ENCODE results near the gene CDIP1. TPM values are rescaled to one million over a fixed set of nuclear protein-coding genes. Genes with fewer than 3 reads are reported as not detected.

Gene CDIP1
- total and polyA plus RNA-seq, 10 of the 15 experiments (the other 5 are each of a cell fraction or from before 2014, with no cell fraction given): 6.1 to 32.4 (median 13.6) TPM

DNA sequence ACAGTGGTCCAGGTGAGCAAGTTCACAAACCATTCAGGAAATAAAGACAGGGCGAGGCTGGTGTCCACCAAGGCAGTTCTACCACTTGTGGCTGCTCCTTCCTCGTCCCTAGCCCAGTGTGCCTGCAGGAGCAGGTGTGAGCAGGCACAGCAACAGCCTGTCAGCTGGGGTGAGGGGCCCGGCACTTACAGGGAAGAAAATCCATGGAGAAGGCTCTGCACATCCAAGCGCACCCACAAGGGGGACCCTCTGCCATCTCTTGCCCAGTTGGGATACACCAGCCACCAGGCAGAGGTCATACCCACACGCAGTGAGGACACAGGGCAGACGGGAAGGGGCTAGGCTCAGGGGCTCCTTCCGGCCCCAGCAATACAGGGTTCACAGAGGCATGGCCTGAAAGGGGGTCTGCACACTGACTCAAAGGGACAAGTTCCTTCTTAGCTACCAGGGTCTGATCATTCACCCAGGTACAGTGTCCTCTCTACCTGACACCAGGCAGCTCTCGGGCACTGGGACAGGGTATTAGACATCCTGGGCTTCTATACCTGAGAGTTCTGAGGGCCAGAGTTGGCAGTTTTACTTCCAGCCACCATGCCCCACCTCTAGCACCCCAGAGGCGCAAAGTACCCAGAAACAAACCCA, 27.0 kb downstream of the CDIP1 start:
- TF ChIP-seq CREM (IDR thresholded peaks at IDR 0.05; ENCODE audit: low read depth) (no peak), NFXL1 (IDR thresholded peaks at IDR 0.05; ENCODE audit: borderline replicate concordance) (no peak), MTA2 (IDR thresholded peaks at IDR 0.05; ENCODE audit: low read depth) (no peak), ZNF24 (IDR thresholded peaks at IDR 0.05) (no peak), NR2C2 (IDR thresholded peaks at IDR 0.05; ENCODE audit: borderline replicate concordance, control insufficient read depth, insufficient read length, low read depth) (peak; percentile 19), SMARCA5 (IDR thresholded peaks at IDR 0.05) (no peak), CREB1 (IDR thresholded peaks at IDR 0.05; ENCODE audit: low read depth) (no peak), ZNF217 (IDR thresholded peaks at IDR 0.05) (no peak), SREBF2 (IDR thresholded peaks at IDR 0.05; ENCODE audit: low read length) (no peak), ZNF274 (IDR thresholded peaks at IDR 0.05; ENCODE audit: insufficient read depth, insufficient read length) (no peak)
- TF ChIP-seq, protein P1, sequence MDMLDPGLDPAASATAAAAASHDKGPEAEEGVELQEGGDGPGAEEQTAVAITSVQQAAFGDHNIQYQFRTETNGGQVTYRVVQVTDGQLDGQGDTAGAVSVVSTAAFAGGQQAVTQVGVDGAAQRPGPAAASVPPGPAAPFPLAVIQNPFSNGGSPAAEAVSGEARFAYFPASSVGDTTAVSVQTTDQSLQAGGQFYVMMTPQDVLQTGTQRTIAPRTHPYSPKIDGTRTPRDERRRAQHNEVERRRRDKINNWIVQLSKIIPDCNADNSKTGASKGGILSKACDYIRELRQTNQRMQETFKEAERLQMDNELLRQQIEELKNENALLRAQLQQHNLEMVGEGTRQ (IDR thresholded peaks at IDR 0.05; ENCODE audit: borderline replicate concordance, low read depth, low read length): no peak
- TF ChIP-seq, protein P2, sequence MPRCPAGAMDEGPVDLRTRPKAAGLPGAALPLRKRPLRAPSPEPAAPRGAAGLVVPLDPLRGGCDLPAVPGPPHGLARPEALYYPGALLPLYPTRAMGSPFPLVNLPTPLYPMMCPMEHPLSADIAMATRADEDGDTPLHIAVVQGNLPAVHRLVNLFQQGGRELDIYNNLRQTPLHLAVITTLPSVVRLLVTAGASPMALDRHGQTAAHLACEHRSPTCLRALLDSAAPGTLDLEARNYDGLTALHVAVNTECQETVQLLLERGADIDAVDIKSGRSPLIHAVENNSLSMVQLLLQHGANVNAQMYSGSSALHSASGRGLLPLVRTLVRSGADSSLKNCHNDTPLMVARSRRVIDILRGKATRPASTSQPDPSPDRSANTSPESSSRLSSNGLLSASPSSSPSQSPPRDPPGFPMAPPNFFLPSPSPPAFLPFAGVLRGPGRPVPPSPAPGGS (IDR thresholded peaks at IDR 0.05; ENCODE audit: borderline replicate concordance, insufficient read depth, low read depth, low read length, poor library complexity, severe bottlenecking): no peak
- TF ChIP-seq, protein P3, sequence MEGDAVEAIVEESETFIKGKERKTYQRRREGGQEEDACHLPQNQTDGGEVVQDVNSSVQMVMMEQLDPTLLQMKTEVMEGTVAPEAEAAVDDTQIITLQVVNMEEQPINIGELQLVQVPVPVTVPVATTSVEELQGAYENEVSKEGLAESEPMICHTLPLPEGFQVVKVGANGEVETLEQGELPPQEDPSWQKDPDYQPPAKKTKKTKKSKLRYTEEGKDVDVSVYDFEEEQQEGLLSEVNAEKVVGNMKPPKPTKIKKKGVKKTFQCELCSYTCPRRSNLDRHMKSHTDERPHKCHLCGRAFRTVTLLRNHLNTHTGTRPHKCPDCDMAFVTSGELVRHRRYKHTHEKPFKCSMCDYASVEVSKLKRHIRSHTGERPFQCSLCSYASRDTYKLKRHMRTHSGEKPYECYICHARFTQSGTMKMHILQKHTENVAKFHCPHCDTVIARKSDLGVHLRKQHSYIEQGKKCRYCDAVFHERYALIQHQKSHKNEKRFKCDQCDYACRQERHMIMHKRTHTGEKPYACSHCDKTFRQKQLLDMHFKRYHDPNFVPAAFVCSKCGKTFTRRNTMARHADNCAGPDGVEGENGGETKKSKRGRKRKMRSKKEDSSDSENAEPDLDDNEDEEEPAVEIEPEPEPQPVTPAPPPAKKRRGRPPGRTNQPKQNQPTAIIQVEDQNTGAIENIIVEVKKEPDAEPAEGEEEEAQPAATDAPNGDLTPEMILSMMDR (IDR thresholded peaks at IDR 0.05 in 2 of 3, conservative IDR thresholded peaks at IDR 0.05 in 1 of 3; ENCODE audit: control insufficient read depth in 2 of 3, extremely low read depth in 1 of 3, insufficient read depth in 1 of 3, low read depth in 3 of 3, low read length in 3 of 3): peak; percentile 21 to 37 (median 23); a peak in 3 of 6 replicates
- TF ChIP-seq, protein P4, sequence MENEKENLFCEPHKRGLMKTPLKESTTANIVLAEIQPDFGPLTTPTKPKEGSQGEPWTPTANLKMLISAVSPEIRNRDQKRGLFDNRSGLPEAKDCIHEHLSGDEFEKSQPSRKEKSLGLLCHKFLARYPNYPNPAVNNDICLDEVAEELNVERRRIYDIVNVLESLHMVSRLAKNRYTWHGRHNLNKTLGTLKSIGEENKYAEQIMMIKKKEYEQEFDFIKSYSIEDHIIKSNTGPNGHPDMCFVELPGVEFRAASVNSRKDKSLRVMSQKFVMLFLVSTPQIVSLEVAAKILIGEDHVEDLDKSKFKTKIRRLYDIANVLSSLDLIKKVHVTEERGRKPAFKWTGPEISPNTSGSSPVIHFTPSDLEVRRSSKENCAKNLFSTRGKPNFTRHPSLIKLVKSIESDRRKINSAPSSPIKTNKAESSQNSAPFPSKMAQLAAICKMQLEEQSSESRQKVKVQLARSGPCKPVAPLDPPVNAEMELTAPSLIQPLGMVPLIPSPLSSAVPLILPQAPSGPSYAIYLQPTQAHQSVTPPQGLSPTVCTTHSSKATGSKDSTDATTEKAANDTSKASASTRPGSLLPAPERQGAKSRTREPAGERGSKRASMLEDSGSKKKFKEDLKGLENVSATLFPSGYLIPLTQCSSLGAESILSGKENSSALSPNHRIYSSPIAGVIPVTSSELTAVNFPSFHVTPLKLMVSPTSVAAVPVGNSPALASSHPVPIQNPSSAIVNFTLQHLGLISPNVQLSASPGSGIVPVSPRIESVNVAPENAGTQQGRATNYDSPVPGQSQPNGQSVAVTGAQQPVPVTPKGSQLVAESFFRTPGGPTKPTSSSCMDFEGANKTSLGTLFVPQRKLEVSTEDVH (IDR thresholded peaks at IDR 0.05; ENCODE audit: low read depth, partially characterized antibody): no peak
- no peak for FAIRE-seq
- Histone ChIP-seq H3K36me3 (ENCODE audit: control insufficient read depth in 2 of 2, insufficient read depth in 2 of 2, low read length in 1 of 2) (peaks cover 24 to 53% of the 10 kb centered on the region in 2 experiments; a peak in 3 of 4 replicates), H3K4me3 (no peak overlapping the region), H2AFZ (ENCODE audit: control insufficient read depth, low read depth, low read length) (no peak overlapping the region), H3K4me2 (ENCODE audit: control insufficient read depth, insufficient read depth) (no peak overlapping the region), H3K27me3 (replicated peaks in 1 of 2; ENCODE audit: control insufficient read depth in 2 of 2, insufficient read depth in 2 of 2, low read length in 1 of 2) (no peaks in the 10 kb centered on the region), H3K9ac (ENCODE audit: control insufficient read depth, insufficient read depth, low read length) (no peak overlapping the region), H3K27ac (ENCODE audit: control insufficient read depth, insufficient read depth) (no peak overlapping the region), H3K4me1 (ENCODE audit: control insufficient read depth, insufficient read depth, low read length) (peaks cover 24% of the 10 kb centered on the region), H3K9me3 (replicated peaks; ENCODE audit: control insufficient read depth, insufficient read depth, low read length) (no peaks in the 10 kb centered on the region), H4K20me1 (ENCODE audit: control insufficient read depth, insufficient read depth) (no peaks in the 10 kb centered on the region), H3K79me2 (ENCODE audit: control insufficient read depth, insufficient read depth, low read length) (no peaks in the 10 kb centered on the region; the same call in 1 of the 2 replicates)
- intact Hi-C loops (cut with micrococcal nuclease; ENCODE audit: unreplicated experiment) (loop anchor here (10.0 kb wide), 2 partner anchors 103 to 443 kb away; partner anchors contain the start of genes SEC14L5 and UBALD1), in situ Hi-C loops (cut with MboI) (loop anchor here (10.0 kb wide), 1 partner anchor 443 kb away; the partner anchor contains the start of gene SEC14L5)
- no peak for ATAC-seq
- POLR2A ChIA-PET: no interaction called here
- CTCF ChIA-PET: no interaction called here
- RAD21 ChIA-PET (ENCODE audit: unreplicated experiment): no interaction called here
- BruUV-seq (replicated peaks): TSS peak; percentile 51
- WGBS (ENCODE audit: insufficient coverage, insufficient replicate concordance, low lambda C conversion rate, missing lambda C conversion rate): 96% methylated on average over 9 of the region's 9 CpGs
- SMC1A ChIA-PET (ENCODE audit: uncharacterized antibody, unreplicated experiment): interaction anchor here (2.1 kb wide), 1 partner anchor 11 kb away, joined by 6 read pairs; no protein-coding TSS in a partner anchor
- DNase-seq (ENCODE audit: low read depth, low spot score): no peak

All from GM12878 (cell line).